ENCODE results near the gene FAM117A.

DNA sequence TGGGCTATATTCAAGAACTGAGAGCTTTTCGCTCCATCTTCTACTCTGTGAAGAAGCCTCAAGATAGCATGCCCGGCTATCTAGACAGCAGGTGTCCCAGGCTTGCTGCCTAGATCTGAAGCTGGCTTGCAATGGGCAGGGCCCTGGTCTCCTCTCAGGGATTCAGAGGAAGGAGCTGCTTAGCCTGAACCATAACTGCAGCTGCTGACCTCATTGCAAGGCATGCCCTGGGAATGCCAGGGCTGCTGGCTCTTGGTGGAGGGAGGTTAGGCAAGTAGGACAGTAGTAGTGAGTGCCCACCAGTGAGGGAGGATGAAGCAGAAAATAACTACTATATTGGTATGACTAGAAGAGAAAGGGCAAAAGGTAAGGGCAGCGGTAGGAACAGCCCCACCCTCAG is 34.9 kb downstream of the FAM117A start:
- TF ChIP-seq, protein P1, sequence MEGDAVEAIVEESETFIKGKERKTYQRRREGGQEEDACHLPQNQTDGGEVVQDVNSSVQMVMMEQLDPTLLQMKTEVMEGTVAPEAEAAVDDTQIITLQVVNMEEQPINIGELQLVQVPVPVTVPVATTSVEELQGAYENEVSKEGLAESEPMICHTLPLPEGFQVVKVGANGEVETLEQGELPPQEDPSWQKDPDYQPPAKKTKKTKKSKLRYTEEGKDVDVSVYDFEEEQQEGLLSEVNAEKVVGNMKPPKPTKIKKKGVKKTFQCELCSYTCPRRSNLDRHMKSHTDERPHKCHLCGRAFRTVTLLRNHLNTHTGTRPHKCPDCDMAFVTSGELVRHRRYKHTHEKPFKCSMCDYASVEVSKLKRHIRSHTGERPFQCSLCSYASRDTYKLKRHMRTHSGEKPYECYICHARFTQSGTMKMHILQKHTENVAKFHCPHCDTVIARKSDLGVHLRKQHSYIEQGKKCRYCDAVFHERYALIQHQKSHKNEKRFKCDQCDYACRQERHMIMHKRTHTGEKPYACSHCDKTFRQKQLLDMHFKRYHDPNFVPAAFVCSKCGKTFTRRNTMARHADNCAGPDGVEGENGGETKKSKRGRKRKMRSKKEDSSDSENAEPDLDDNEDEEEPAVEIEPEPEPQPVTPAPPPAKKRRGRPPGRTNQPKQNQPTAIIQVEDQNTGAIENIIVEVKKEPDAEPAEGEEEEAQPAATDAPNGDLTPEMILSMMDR (IDR thresholded peaks at IDR 0.05): no peak
- no peak for TF ChIP-seq POLR2A (IDR thresholded peaks at IDR 0.05)
- no peak for TF ChIP-seq POLR2AphosphoS5 (IDR thresholded peaks at IDR 0.05)
- no peak for TF ChIP-seq EP300 (IDR thresholded peaks at IDR 0.05; ENCODE audit: low read depth)
